PC-9 (cell line): ENCODE measurements around the gene EID3.
"Not testable (repeated sequence)": the region's sequence is repeated elsewhere in the genome, so short reads cannot be mapped to it uniquely, and the experiment has no call there.

ENCODE experiments used
- EZH2 ChIP-seq: fragments of 200-600 bp; sonication (generic); IDR thresholded peaks from 2 replicates; pipeline ENCODE4 v1.8.0; 2017; ENCODE audit warnings: antibody characterized with exemption, low read depth
- TF ChIP-seq, protein P1 (sequence below): fragments of 200-600 bp; sonication (generic); conservative IDR thresholded peaks from 2 replicates; pipeline ENCODE4 v1.6.1; 2017; ENCODE audit warnings: mixed run types, antibody characterized with exemption, mild to moderate bottlenecking, moderate library complexity

DNA sequence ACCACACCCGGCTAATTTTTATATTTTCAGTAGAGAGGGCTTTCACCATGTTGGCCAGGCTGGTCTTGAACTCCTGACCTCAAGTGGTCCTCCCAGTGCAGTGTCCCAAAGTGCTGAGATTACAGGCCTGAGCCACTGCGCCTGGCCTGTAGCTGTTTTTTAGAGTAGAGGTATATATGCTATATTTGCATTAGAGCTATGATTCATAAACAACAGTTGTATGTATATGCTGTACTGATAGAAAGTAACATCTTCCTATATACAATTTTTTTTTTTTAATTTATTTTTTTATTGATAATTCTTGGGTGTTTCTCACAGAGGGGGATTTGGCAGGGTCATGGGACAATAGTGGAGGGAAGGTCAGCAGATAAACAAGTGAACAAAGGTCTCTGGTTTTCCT lies 19.0 kb downstream of the EID3 start:
- TF ChIP-seq, protein P1, sequence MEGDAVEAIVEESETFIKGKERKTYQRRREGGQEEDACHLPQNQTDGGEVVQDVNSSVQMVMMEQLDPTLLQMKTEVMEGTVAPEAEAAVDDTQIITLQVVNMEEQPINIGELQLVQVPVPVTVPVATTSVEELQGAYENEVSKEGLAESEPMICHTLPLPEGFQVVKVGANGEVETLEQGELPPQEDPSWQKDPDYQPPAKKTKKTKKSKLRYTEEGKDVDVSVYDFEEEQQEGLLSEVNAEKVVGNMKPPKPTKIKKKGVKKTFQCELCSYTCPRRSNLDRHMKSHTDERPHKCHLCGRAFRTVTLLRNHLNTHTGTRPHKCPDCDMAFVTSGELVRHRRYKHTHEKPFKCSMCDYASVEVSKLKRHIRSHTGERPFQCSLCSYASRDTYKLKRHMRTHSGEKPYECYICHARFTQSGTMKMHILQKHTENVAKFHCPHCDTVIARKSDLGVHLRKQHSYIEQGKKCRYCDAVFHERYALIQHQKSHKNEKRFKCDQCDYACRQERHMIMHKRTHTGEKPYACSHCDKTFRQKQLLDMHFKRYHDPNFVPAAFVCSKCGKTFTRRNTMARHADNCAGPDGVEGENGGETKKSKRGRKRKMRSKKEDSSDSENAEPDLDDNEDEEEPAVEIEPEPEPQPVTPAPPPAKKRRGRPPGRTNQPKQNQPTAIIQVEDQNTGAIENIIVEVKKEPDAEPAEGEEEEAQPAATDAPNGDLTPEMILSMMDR, result not testable (repeated sequence)
- not testable (repeated sequence) for TF ChIP-seq EZH2
